Activated CD4-positive, CD25-positive, alpha-beta regulatory T cell (primary cell): ENCODE results near the gene PIP4K2C.

Experiments used
- DNase-seq, 4 experiments: peaks; one replicate each; lab custom pipeline; 2025; lab: John Stamatoyannopoulos, UW

PIP4K2C gene

DNA sequence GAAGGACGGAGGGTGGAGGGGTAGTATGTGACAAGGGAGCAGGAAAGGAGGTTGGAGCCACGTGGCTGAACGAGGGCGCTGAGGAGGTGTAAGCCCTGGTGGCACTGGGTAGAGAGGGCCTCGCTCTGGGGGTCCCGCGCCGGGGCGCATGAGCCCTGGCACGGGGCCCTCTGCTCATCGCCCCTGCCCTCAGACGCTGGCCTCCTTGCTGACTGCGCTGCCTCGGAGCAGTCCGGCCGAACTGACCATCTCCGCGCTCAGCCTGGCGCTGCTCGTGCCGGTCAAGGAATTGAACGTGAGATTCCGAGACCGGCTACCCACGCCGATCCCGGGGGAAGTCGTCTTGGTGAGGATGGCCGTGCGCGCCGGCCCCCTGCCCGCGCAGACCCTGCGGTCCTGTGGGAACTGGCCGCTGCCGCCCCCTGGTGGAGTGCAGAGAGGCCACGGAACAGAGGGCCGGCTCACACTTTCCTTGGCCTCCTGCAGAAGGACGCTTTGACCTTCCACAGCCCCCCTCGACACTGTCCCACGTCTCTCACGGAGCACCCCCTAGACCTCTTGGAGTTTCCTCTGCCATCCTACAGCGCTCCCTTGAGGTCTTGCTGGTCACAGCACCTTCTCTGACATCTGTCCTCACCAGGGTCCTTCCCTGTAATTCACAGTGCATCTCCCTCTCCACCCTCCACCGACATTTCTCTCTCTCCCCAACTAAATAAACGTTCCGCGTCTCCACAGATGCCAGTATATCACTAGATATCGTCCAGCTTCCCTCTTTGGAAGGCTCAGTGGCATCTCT is 30.7 kb downstream of the PIP4K2C start:
- peak in 3 of 4 experiments; percentile 35 to 46 (median 44) for DNase-seq

DNA sequence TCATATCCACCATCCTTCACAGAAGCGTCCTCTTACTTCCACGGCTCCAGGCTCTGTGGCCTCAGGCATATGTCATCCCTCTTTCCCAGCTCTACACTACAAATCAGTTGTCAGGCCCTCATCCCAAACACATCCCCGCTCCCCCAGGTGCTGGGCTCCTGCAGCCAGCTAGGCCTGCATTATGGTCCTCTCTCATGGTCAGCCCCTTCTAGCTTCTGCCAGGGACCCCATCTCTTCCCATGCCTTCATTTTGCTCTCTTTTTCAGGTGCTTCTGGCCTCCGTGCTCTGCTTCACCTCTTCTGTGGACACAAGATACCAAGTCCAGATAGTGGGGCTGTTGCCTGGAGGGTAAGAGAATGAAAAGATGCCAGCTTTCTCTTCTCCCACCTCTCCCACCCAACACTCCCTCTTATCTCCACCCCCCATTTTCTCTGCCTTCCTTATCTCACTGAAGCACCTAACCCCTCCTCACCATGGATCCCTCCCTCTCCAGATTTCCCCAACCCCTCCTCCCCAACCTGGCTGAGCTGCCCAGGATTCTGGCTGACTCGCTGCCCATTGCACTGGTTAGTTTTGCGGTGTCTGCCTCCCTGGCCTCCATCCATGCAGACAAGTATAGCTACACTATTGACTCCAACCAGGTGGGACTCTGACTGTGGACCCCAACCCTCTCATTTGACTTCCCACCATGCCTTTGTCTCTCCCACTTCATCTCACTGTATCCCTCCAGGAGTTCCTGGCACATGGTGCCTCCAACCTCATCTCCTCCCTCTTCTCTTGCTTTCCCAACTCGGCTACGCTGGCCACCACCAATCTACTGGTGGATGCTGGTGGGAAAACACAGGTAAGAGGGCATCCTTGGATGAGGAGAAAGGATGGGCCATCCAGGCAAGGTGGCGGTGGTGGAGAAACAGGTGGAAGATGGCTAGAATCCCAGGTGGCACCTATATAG is 31.6 kb downstream of the PIP4K2C start:
- no peak for DNase-seq

DNA sequence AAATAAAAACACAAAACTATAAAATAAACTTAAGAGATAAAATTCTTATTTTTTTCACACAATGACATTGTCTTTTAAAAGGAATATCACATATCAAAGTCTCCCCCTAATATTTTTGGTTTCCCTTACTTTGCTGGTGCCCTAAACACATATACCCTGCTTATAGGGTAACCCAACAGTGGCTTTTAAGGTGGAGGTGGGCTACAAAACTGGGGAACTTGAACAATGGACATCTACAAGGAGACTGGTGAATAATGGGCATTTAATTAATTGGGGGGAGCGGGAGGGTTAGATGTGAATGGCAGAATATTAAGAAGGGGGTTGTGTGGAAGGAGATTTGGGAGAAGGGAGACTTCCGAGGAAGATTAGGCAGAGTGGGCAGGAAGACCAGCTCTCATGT is 32.4 kb downstream of the PIP4K2C start:
- DNase-seq = no peak

DNA sequence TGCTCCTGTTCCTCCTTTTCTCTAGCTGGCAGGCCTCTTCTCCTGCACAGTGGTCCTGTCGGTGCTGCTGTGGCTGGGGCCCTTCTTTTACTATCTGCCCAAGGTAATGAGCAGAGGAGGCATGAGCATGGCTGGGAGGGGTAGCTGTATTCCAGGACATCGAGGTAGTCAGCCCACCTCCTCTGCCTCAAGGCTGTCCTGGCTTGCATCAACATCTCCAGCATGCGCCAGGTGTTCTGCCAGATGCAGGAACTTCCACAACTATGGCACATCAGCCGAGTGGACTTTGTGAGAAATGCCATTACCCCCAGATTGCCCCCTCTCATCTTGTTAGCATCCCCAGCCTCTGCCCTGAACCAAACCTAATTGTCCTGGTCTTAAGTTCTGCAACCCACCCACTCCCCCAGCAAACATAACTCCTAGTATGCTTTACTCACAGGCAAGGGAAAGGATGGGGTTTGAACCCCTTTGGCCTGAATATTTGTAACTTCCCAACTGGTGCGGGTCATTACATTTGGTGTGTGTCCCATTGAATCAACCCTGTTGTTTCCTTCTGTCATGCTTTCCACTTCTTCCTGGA is 32.9 kb downstream of the PIP4K2C start:
- no peak for DNase-seq

DNA sequence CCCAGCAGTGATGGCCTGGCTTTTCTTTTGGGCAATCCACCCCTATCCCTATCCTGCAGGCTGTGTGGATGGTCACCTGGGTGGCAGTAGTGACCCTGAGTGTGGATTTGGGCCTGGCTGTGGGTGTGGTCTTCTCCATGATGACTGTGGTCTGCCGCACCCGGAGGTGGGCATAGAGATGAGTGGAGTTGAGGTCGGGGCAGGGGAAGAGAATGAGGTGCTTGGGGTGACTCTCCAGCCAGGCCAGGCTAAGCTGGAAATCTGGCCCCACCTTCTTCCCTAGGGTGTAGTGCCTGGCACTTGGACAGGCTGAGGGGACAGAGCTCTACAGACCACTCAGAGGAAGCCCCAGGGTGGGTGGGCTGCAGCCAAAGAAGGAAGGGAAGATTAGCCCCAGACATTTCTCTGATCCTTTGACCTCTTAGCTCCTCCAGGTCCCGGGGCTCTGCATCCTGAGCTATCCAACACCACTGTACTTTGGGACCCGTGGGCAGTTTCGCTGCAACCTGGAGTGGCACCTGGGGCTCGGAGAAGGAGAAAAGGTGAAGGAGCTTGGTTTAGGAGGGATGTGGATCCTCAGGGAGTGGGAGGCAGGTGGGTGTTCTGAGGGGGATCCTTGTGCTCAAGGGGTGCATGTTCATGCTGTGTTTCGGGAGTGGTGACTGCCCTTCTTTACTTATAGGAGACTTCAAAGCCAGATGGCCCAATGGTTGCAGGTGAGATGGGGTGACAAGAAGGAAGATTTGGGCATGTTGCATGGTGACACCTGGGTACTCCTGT is 33.6 kb downstream of the PIP4K2C start:
- no peak for DNase-seq

DNA sequence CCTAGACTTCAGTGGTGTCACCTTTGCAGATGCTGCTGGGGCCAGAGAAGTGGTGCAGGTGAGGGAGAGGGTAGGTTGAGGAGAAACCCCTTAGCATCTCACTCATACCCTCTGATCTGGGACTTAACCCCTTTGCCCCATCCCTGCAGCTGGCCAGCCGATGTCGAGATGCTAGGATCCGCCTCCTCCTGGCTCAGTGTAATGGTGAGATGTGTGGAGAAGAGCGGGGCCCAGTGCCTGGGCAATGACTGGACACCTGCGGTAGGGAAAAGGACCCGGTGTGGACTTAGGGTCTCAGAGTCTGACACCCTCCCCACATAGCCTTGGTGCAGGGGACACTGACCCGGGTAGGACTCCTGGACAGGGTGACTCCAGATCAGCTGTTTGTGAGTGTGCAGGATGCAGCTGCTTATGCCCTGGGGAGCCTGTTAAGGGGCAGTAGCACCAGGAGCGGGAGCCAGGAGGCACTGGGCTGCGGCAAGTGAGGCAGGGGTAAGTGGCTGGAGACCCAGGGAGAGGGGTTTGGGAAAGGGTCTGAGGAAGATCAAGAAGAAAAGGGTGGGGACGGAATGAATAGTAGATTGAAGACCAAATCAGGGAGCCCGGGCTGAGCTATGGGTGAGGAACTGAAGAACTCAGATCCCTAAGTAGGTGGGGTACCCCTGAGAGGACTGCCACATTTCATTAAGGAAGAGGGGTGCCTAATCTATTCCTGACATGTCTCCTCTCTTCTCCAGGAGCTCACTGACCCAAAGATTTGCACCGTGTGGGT is 34.5 kb downstream of the PIP4K2C start:
- no peak for DNase-seq

DNA sequence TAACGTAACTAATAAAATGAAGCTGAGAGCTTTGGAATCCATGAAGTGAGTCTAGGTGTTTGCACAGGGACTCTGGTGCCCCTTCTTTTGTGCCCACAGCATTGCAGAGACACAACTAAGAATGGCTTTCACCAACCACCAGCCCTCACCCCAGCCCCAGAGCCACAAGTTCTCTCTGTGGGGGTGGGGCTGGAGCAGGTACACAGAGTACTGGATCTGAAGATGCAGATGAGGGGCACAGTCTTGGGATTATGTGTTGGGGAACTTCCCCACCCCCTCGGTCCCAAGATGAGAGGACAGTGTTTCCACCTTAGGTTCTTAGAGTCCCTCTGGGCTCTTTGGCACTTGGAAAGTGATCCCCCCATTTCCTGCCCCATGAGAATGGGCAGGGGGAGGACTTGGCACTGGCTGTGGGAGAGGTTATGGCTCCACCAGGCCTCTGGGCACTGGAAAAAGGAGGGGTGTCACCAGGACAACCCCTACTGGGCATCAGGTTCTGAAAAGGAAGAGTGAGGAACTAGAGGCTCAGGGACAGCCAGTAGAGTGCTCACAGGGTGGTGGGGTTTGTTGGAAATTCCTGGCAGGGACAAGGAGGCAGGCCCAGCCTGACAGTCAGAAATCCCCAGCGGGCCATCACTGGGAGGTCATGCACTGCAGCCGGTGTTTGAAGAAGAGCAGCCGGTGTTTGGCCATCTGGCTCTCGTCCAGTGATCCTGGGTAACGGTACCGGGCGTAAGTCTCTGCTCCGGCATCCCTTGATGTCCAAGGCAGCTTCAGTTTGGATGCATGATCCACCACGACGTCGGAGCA is 35.3 kb downstream of the PIP4K2C start:
- DNase-seq = no peak

DNA sequence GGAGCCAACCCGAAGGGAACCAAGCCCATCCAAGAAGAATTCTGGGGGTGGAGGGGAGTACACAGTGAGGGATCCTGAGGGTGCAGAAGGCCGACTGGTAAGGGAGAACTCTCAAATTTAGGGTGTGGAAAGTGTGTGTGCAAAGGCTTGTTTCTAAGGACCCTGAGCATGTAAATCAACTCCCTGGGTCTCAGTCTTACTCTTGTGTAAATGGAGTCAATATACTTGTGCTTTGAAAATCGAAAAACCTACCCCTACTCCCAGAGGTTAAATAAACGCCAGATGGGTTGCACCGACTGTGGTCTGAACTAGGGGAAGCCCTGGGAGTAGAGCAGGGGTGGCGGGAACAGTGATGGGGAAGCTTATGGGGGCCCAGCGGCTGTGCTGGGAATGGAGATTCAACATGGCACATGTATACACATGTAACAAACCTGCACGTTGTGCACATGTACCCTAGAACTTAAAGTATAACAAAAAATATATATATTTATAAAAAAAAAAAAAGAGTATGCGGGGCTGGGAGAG is 36.0 kb downstream of the PIP4K2C start:
- no peak for DNase-seq

DNA sequence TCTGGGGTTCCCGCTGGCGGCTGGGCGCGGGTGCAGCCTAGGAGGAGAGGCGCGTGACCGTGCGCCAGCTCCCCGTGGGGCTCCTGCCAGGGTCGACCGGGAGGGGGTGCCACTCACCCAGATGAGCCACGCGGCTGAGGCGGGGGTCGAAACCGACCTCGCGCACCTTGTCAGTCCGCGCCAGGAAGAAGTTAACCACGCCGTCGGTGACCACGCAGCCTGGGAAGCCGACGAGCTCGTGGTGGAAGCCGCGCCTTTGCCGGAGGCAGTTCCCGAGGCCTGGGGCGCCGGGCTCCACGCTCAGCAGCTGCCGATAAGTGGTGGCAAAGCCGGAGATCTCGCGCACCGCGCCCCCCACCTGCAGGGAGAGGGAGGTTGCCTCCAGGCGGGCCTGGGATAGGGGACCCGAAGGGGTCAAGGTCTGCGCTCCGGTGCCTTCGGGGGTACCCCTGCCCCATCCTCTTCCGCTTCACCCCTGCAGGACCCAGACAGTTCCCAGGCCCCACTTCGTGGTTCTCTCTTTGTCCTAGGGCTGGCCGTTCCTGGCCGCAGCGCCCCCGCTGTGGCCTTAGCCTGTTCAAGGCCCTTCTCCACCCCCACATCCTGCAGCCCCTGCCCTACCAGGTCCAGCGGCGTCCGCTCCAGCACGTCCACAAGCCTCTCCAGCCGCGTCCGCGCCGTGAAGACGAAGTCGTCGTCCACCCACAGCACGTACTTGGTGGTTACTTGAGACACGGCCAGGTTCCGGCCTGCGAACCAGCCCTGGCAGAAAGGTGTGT is 36.7 kb downstream of the PIP4K2C start:
- no peak for DNase-seq

DNA sequence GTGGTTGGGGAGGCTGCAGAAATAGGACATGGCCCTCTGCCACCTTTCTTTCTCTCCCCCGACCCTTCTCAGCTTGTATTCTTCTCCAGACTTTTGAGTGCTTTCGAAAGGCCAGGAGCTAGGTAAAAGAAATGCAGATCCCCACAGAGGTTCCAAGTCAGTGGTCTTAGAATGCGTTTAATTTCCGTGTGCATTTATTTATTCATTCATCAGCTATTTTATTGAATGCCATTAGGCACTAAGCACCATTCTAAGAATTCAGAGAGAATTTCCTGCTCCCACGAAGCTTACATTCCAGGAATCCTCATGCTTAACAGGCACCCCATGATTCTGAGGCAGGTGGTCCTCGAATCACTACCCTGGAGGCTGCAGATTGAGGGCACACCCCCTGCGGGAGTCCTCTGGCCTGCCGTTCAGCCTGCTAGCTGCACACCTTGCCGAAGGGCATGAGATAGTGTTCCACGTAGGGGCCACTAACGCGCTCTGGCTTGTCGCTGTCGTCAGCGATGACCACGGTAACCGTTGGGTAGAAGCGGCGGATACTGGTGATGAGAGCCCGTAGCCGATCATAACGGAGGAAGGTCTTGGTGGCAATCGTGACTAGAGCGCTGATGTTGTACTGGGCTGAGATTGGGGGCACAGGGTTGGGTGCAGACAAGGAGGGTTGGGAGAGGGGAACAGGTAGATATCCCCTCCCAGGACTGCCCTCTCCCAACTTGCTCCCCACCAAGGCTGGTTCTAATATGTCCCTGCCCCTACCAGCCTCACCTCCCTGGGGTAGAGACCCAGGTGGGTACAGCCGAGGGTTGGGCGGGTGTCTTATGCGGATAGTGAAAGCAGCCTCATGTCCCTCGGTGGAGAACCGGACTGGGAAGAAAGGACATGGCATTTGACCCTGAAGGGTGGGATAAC is 37.5 kb downstream of the PIP4K2C start:
- DNase-seq = no peak

DNA sequence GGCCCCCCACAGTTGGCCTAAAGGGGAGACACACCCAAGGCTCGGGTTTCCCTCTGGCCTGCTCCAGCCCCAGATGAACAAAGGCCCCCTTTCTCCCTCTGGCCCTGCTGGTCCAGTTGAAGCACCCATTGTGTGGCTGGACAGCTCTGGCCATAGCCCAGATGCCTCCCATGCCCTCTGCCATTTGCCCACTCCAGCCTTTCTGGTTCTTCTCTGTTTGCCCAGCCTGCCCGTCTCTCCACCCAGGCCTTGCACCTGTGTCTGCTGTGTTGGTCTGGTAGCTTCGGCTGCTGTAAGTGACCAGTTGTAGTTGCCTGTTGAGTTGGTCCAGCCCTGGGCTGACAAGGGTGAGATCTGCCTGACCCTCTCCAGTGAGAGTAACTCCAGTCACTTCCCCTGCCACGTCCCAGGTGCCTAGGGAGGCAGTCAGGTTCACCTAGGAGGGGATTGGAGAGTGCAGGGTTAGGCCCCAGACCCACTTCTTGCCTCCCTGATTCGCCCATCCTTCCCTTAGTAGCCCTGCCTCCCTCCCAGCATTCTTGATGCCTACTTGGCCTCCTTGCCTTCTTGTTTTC is 39.0 kb downstream of the PIP4K2C start:
- no peak for DNase-seq

DNA sequence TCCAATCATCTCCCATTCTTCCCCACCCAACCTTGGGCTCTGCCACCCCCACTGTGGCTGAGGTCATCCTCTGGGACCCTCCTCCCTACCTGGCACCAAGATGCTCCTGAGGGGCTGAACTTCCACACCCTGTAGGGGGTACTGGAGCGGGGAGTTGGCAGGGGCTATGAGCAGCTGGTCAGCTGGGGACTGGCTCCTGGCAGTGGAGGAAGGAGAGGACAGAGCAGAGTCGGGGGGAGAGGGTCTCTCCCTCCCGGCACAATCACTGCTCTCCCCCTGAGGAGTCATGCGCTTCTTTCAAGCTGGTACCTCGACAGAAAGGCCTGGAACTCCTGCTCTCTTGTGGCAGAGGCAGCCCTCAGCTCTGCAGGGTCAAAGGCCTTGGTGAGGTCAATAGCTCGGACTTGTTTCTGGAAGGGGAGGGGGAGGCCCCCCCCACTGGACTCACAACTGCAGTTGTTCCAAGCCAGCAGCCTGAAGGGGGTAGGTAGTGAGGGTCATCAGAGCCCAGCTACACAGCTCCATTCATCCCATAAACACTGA is 40.0 kb downstream of the PIP4K2C start:
- no peak for DNase-seq

DNA sequence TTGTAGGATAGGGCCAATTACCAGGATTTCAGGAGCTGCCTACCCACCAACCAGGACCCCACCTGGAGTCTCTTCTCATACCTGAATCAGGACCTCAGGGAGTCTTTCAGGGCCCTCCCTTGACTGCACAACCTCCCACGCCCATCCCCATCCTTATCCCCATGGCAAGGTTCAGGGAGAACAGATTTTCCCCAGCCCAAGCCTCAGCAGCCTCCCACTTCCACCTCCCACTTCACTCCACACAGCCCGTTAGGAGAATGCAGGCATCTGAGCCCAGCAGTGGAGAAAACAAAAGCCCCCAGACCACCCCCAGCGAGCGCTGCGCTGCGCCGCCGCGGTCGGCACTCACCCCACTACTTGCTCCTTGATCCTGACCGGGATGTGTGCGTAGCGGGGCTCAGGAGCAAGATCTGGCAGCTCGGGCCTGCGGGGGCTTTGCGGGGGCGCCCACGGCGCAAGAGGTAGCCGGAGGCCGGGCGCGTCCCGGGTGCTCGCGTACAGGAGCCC is 40.6 kb downstream of the PIP4K2C start:
- no peak for DNase-seq

DNA sequence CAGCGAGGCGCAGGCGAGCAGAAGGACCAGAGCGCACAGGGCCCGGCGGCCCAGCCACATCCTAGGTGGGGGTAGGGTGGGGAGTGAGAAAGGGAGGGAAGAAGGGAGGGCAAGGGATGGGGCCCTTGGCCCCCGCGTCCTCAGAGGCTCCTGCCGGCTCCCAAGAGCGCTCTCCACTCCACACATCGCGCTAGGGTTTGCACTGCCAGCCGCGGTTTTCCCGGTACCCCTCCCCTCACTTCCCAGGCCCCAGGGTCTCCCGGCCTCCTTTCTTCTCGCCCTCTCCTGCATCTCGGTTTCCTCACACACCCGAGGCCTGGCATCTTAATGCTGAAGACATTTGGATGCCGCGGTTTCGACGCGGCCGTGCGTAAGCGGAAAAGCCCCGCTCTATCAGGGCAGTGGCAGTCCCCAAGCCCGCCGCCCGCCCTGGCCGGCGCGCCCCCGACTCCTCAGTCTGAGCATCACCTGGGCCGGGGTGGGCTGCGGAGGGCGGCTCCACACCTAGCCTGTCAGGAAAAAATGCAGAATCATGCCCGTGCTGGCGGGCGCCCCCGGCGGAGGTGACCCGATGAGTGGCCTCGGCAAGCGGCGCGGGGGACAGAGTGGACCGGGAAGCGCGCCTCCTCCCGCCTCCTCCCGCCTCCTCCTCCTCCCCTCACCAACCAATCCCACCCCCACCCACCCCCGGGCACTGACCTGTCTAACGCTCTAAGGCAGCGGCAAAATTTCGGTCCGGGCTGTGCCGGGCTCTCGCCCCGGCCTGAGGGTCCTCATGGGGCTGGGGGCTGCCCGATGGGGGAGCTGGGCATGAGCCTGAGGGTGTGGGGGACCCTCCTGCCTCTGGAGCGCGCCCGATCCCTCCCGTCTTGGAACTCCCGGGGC is 41.3 kb downstream of the PIP4K2C start:
- DNase-seq = no peak

DNA sequence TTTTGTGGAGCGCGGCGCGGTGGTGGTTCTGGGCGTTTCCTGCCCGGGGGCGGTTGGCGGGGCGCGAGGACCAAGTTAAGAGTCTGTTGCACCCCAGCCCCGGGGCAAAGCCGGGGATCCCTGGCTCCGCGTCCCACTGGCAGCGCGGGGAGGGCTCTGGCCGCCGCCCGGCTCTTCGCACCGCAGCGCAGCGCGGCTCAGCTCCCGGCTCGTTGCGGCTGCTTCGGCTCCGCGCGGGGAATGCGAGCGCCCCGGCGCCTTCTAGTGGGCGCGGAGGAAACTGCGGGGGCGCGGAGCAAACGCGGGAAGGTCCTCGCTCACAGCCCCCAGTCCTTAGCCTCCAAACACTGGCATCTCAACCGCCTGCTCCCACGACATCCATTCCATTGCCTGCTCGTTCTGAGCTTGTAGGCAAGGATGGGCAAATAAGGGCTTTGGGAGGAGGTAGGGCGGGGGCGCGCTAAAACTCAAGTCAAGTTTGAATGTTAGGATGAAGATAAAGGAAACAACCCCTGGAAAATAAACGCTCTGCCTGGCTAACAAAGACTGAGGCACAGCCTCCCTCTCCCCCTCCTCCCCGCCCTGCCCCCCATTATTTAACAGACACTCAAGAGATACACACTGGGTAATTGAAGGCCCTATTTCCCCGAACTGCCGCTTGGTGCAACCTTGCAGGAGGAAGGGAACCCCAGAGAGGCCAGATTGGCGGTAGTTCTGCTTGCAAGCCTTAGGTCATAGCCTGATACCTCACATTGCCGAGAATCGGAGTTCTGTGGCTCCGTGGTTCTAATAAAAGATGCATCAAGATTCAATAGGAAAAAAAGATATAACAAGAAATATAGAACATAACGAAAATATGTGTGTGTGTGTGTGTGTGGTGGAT is 42.2 kb downstream of the PIP4K2C start, which contains the start of gene B4GALNT1:
B4GALNT1 (minus strand) TSS at position 244 of the 883 bp plus-strand sequence. CDS start 1,069 bp downstream, outside the sequence.
- DNase-seq = peak; percentile 26 to 50 (median 35)
